NCI-H345 treated with DMSO at 0.1 percent for 48 hours (cell line): ENCODE results near the gene NXN.

Source experiments
- DNase-seq: peaks from one replicate; lab custom pipeline; 2025; ENCODE audit not compliant: unreplicated experiment; lab: John Stamatoyannopoulos, UW

NXN gene

GRCh38 chr17:979539-980405 lies at the start of gene NXN:
Gene NXN (minus strand): TSS chr17:979776.
- DNase-seq = peak; percentile 40

- DNase-seq = no peak
Observed at GRCh38 chr17:1027044-1027443, 47.5 kb upstream of the NXN start.

GRCh38 chr17:1026599-1026975 lies 47.0 kb upstream of the NXN start:
- no peak for DNase-seq

- no peak for DNase-seq
Observed at GRCh38 chr17:1025733-1026598, 46.4 kb upstream of the NXN start.

- no peak for DNase-seq
Observed at GRCh38 chr17:1024076-1024475, 44.5 kb upstream of the NXN start.

GRCh38 chr17:1022278-1023024 lies 42.9 kb upstream of the NXN start:
- DNase-seq = no peak

- DNase-seq = no peak
Observed at GRCh38 chr17:1021147-1021546, 41.6 kb upstream of the NXN start.

- DNase-seq = no peak
Observed at GRCh38 chr17:1019451-1019850, 39.9 kb upstream of the NXN start.

GRCh38 chr17:1018547-1018946 lies 39.0 kb upstream of the NXN start:
- no peak for DNase-seq

GRCh38 chr17:1013729-1014090 lies 34.1 kb upstream of the NXN start:
- DNase-seq = no peak

GRCh38 chr17:1012823-1013728 lies 33.5 kb upstream of the NXN start:
- no peak for DNase-seq

- no peak for DNase-seq
Observed at GRCh38 chr17:1011760-1012735, 32.5 kb upstream of the NXN start.

GRCh38 chr17:1011138-1011537 lies 31.6 kb upstream of the NXN start:
- DNase-seq = no peak

GRCh38 chr17:1010586-1010985 lies 31.0 kb upstream of the NXN start:
- DNase-seq = no peak

- no peak for DNase-seq
Observed at GRCh38 chr17:1010086-1010450, 30.5 kb upstream of the NXN start.

- DNase-seq = no peak
Observed at GRCh38 chr17:1009229-1010085, 29.9 kb upstream of the NXN start.

- no peak for DNase-seq
Observed at GRCh38 chr17:1008008-1008761, 28.6 kb upstream of the NXN start.
